Neutrophil (primary cell): ENCODE measurements around the gene WDR76.

Experiments used
- H3K27ac ChIP-seq: fragments of 200-600 bp; sonication (generic); 2 replicates; pipeline ENCODE4 v1.5.1; 2016; ENCODE audit warnings: mild to moderate bottlenecking, moderate library complexity
- H3K27me3 ChIP-seq: fragments of 200-600 bp; sonication (generic); 2 replicates; pipeline ENCODE4 v1.6.0; 2016; ENCODE audit warnings: mild to moderate bottlenecking
- H3K36me3 ChIP-seq: fragments of 200-600 bp; sonication (generic); 2 replicates; pipeline ENCODE4 v1.5.1; 2017
- H3K4me1 ChIP-seq, 2 experiments: fragments of 200-600 bp in 1 of 2; sonication (generic) in 1 of 2; 1 replicate in 1 of 2; 2 replicates in 1 of 2; pipeline versions ENCODE4 v1.5.1 to v1.6.1; 2013 to 2016; ENCODE audit warnings: low read depth in 1 of 2, low read length in 1 of 2, mild to moderate bottlenecking in 1 of 2, moderate library complexity in 1 of 2; ENCODE audit not compliant: control insufficient read depth in 1 of 2, insufficient read depth in 1 of 2
- H3K4me3 ChIP-seq, 2 experiments: fragments of 200-600 bp in 1 of 2; sonication (generic) in 1 of 2; 1 replicate in 1 of 2; 2 replicates in 1 of 2; pipeline ENCODE4 v1.5.1; 2013 to 2016; ENCODE audit warnings: low read depth in 1 of 2, low read length in 1 of 2, mild to moderate bottlenecking in 1 of 2, moderate library complexity in 1 of 2
- H3K9me3 ChIP-seq: fragments of 200-600 bp; sonication (generic); 2 replicates; pipeline ENCODE4 v1.5.1; 2016
- TF ChIP-seq, protein P1 (sequence below): fragments of 200-600 bp; sonication (generic); IDR thresholded peaks from 2 replicates; pipeline ENCODE4 v1.5.1; 2016; ENCODE audit warnings: antibody characterized with exemption

WDR76 gene

DNA sequence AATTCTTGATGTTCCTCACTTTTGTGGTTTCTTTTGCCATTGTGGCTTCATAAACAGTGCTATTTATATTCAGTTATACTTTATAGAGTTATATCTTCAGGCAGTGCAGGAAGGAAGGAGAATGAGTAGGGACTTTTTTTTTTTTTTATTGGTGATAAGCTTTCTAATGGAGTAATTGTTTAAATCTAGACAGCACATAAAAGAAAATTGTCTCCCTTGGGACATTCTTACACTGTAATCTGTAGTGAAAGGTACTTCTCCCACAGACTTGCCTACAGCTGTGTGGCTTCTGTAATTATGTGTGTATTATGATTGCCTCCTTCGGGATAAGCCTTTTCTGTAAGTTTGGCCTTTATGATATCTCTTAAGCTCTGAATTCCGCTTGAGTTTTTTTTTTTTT, 41.6 kb downstream of the WDR76 start:
- TF ChIP-seq, protein P1, sequence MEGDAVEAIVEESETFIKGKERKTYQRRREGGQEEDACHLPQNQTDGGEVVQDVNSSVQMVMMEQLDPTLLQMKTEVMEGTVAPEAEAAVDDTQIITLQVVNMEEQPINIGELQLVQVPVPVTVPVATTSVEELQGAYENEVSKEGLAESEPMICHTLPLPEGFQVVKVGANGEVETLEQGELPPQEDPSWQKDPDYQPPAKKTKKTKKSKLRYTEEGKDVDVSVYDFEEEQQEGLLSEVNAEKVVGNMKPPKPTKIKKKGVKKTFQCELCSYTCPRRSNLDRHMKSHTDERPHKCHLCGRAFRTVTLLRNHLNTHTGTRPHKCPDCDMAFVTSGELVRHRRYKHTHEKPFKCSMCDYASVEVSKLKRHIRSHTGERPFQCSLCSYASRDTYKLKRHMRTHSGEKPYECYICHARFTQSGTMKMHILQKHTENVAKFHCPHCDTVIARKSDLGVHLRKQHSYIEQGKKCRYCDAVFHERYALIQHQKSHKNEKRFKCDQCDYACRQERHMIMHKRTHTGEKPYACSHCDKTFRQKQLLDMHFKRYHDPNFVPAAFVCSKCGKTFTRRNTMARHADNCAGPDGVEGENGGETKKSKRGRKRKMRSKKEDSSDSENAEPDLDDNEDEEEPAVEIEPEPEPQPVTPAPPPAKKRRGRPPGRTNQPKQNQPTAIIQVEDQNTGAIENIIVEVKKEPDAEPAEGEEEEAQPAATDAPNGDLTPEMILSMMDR: no peak
- H3K36me3 ChIP-seq: peaks cover 33% of the 10 kb centered on the region

DNA sequence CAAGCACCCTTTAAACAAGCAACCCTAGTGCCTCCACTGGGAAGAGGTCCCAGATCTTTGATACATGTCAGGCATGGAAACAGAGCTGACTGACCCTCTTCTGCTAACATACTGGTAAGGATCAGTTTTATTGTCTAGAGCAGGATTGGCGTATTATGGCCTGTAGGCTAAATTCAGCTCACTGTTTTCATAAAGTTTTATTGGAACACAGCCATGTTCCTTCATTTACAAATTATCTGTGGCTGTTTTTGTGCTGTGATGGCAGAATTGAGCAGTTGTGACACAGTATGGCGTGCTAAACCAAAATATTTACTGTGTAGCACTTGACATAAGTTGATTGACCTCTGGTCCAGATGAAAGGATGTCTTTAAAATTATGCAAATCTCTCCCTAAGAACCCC, 45.0 kb downstream of the WDR76 start:
- Histone ChIP-seq H3K9me3 (no peaks in the 10 kb centered on the region), H3K4me1 (no peaks in the 10 kb centered on the region), H3K4me3 (no peak overlapping the region), H3K27me3 (no peaks in the 10 kb centered on the region), H3K36me3 (peaks cover 45% of the 10 kb centered on the region), H3K27ac (no peak overlapping the region)
- TF ChIP-seq, protein P1: no peak

More for the DNA sequence above, 41.6 kb downstream of the WDR76 start:
- Histone ChIP-seq H3K4me1 (no peaks in the 10 kb centered on the region), H3K9me3 (no peaks in the 10 kb centered on the region), H3K27ac (no peak overlapping the region), H3K27me3 (no peaks in the 10 kb centered on the region), H3K4me3 (no peak overlapping the region)

DNA sequence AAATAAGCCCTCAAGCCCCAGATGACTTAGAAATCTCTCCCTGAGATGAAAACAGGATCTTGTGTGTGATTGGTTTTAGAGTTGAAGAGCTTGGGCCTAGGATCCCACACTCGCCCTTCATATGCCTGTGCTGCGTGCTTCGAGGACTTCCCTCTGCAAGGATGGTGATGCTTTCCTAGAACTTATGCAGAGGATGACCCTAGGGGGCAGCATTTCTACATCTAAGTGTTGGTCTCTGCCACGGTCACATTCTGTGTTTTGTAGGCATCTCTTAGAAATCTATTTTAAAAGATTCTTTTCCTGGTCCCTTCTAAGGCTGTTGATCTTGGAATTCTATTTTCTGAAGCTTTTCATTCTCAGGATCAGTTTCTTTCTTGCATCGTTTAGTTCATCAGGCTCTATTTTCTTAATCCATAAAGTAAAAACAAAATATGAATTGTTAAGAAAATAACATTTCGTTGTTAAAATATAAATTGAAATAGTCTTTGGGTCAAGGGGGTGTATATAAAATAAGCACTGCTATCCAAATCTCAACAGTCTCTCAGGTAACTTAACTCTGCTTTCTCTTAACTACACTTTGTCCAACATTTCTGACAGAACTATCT, 45.7 kb downstream of the WDR76 start:
- TF ChIP-seq, protein P1: no peak
- Histone ChIP-seq H3K4me1 (no peaks in the 10 kb centered on the region), H3K27me3 (no peaks in the 10 kb centered on the region), H3K36me3 (peaks cover 41% of the 10 kb centered on the region), H3K9me3 (no peaks in the 10 kb centered on the region), H3K27ac (no peak overlapping the region), H3K4me3 (no peak overlapping the region)

DNA sequence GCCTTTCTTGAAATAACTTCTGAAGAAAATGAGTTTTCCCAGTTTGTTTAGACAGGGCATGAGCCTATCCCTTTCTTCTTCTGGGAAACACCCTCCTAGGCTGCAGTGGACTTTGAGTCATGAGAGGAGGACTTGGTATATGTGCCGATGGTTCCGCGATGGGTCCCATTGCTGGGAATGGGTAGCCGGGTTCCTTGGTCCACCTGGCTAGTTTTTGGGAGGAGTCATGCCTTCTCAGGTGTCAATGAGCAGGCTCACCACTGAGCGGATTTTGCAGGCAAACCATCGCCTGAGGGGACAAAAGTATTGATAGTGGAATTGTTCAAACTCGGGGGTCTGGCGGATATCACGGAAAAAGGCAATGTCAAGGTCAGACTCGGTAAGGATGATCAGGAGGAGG, 46.8 kb downstream of the WDR76 start:
- Histone ChIP-seq H3K36me3 (peaks cover 47% of the 10 kb centered on the region), H3K9me3 (no peaks in the 10 kb centered on the region), H3K27me3 (no peaks in the 10 kb centered on the region), H3K4me1 (no peaks in the 10 kb centered on the region), H3K27ac (no peak overlapping the region), H3K4me3 (no peak overlapping the region)
- TF ChIP-seq, protein P1: no peak

DNA sequence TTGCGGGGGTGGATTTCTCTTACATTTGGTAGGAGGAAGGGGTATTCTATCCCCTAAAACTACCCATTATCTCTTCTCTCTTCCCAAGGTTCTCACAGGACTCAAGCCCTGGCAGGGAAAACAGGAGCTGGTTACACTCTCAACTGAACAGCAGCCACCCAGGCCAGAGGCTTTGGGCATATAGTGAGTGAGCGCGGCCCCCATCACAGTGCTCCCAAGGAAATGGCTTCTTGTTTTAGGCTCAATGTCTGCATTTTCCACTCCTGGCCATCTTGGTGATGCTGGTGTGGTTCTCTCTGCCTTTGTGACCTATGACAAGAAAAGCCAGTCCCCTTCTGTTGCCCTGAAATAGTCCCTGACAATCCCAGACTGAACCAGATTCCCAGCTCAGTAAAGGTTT, 50.1 kb downstream of the WDR76 start:
- H3K27me3 ChIP-seq: no peaks in the 10 kb centered on the region
- H3K36me3 ChIP-seq: peaks cover 60% of the 10 kb centered on the region
- H3K9me3 ChIP-seq: no peaks in the 10 kb centered on the region
- TF ChIP-seq, protein P1: no peak
- H3K4me1 ChIP-seq: no peaks in the 10 kb centered on the region
- no peak overlapping the region for H3K4me3 ChIP-seq
- H3K27ac ChIP-seq: no peak overlapping the region
